PC-9 (cell line): ENCODE results near the gene BEND3. TPM values are rescaled to one million over a fixed set of nuclear protein-coding genes. Genes with fewer than 3 reads are reported as not detected.

ENCODE experiments used
- BruUV-seq: library from RNA; stranded (reverse); fragments of 400-500 nt; replicated peaks from 2 replicates; lab custom pipeline; 2021; lab: Mats Ljungman, UMichigan
- CTCF ChIA-PET: fragments of 300-600 bp; sonication (Branson Sonifier 250); formaldehyde crosslinking; loops from one replicate; lab custom pipeline; 2022; ENCODE audit warnings: antibody characterized with exemption; lab: Charles Lee
- POLR2A ChIA-PET: fragments of 300-600 bp; sonication (Branson Sonifier 250); formaldehyde crosslinking; loops from one replicate; lab custom pipeline; 2022; ENCODE audit warnings: antibody characterized with exemption; ENCODE audit not compliant: unreplicated experiment; lab: Charles Lee
- DNase-seq, 2 experiments: peaks; one replicate each; pipeline versions ENCODE4 v3.0.0 to v3.0.0-alpha.2; 2015 to 2022; ENCODE audit warnings: mixed read lengths in 1 of 2
- H2AFZ ChIP-seq: fragments of 200-600 bp; sonication (generic); 2 replicates; pipeline ENCODE4 v1.8.1; 2017; ENCODE audit warnings: antibody characterized with exemption
- H3F3A ChIP-seq: fragments of 200-600 bp; sonication (generic); 2 replicates; pipeline ENCODE4 v1.8.1; 2017; ENCODE audit warnings: antibody characterized with exemption, mild to moderate bottlenecking, low read depth; ENCODE audit not compliant: insufficient read depth
- H3K27ac ChIP-seq: fragments of 200-600 bp; sonication (generic); 2 replicates; pipeline ENCODE4 v1.6.1; 2016; ENCODE audit warnings: mixed run types
- H3K27me3 ChIP-seq: fragments of 200-600 bp; sonication (generic); 2 replicates; pipeline ENCODE4 v1.6.1; 2016; ENCODE audit warnings: low read depth, mixed run types; ENCODE audit not compliant: insufficient read depth
- H3K36me3 ChIP-seq: fragments of 200-600 bp; sonication (generic); 2 replicates; pipeline ENCODE4 v1.6.1; 2016; ENCODE audit warnings: low read depth, mixed run types
- H3K4me1 ChIP-seq: fragments of 200-600 bp; sonication (generic); replicated peaks from 2 replicates; pipeline ENCODE4 v1.6.1; 2016; ENCODE audit warnings: mixed run types; ENCODE audit not compliant: insufficient read depth
- H3K4me2 ChIP-seq: fragments of 200-600 bp; sonication (generic); 2 replicates; pipeline ENCODE4 v1.6.1; 2017; ENCODE audit warnings: mixed run types
- H3K4me3 ChIP-seq: fragments of 200-600 bp; sonication (generic); 2 replicates; pipeline ENCODE4 v1.6.1; 2016; ENCODE audit warnings: mixed run types
- H3K79me2 ChIP-seq: fragments of 200-600 bp; sonication (generic); 2 replicates; pipeline ENCODE4 v1.6.1; 2017; ENCODE audit warnings: low read depth, mixed run types
- H3K9me2 ChIP-seq: fragments of 200-600 bp; sonication (generic); 2 replicates; pipeline ENCODE4 v1.8.1; 2017; ENCODE audit warnings: mild to moderate bottlenecking; ENCODE audit not compliant: insufficient read depth
- H3K9me3 ChIP-seq: fragments of 200-600 bp; sonication (generic); 2 replicates; pipeline ENCODE4 v1.8.1; 2016; ENCODE audit warnings: low read depth; ENCODE audit not compliant: insufficient read depth
- H4K20me1 ChIP-seq: fragments of 200-600 bp; sonication (generic); 2 replicates; pipeline ENCODE4 v1.8.1; 2017; ENCODE audit not compliant: insufficient read depth
- EZH2 ChIP-seq: fragments of 200-600 bp; sonication (generic); IDR thresholded peaks from 2 replicates; pipeline ENCODE4 v1.8.0; 2017; ENCODE audit warnings: antibody characterized with exemption, low read depth
- intact Hi-C: fragments of 100-400 bp; cut with micrococcal nuclease; formaldehyde crosslinking; loops from one replicate; pipeline ENCODE4 v1.10.0; 2022; ENCODE audit not compliant: unreplicated experiment
- total RNA-seq: library from RNA; stranded (reverse); gene quantifications from 2 replicates; pipeline ENCODE4 v1.2.3, GENCODE V29; 2021
- TF ChIP-seq, protein P1 (sequence below): fragments of 200-600 bp; sonication (generic); conservative IDR thresholded peaks from 2 replicates; pipeline ENCODE4 v1.6.1; 2017; ENCODE audit warnings: mixed run types, antibody characterized with exemption, mild to moderate bottlenecking, moderate library complexity

Gene BEND3
- total RNA-seq, 1 experiment from 2014 or later, result 3.4 TPM

DNA sequence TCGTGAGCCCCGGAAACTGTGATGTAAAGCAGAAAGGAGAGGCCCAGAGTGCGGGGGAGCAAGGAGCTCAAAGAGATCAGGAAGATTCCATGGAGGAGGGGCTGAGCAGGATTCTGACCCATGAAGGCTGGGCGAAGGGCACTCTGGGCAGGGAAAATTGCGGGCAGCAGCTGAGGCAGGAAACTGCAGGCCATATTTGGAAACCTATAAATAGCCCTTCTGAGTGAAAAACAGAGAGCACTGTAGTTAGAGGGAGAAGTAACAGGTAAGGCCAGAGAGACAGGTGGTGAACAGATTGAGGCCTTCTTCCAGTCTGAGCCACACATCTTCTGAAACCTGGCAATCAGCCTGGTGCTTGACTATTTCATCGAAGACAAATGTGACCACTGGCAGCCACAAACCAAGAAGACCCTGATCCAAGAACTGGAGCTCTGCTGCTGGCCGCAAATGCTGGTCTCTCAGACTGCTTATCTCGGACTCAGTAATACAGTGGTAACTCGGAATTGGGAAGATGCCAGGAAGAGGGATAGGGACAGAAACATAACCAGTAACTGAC, 14.1 kb upstream of the BEND3 start:
- H3K4me2 ChIP-seq, result no peak overlapping the region
- H2AFZ ChIP-seq, result no peak overlapping the region
- no peaks in the 10 kb centered on the region for H4K20me1 ChIP-seq
- no peak overlapping the region for H3K4me3 ChIP-seq
- H3K9me3 ChIP-seq, result no peaks in the 10 kb centered on the region
- no peaks in the 10 kb centered on the region for H3K36me3 ChIP-seq
- ChIA-PET POLR2A (no interaction called here), CTCF (no interaction called here)
- H3F3A ChIP-seq, result 0 out of 2 replicates have a peak, but pooled peaks cover 4% of the 10 kb centered on the region
- no peaks in the 10 kb centered on the region for H3K79me2 ChIP-seq
- H3K4me1 ChIP-seq, result no peaks in the 10 kb centered on the region
- H3K27ac ChIP-seq, result no peak overlapping the region
- no peak for DNase-seq
- no peaks in the 10 kb centered on the region for H3K9me2 ChIP-seq
- no TSS peak for BruUV-seq
- intact Hi-C loops, result no loop called here
- no peaks in the 10 kb centered on the region for H3K27me3 ChIP-seq
- TF ChIP-seq, protein P1, sequence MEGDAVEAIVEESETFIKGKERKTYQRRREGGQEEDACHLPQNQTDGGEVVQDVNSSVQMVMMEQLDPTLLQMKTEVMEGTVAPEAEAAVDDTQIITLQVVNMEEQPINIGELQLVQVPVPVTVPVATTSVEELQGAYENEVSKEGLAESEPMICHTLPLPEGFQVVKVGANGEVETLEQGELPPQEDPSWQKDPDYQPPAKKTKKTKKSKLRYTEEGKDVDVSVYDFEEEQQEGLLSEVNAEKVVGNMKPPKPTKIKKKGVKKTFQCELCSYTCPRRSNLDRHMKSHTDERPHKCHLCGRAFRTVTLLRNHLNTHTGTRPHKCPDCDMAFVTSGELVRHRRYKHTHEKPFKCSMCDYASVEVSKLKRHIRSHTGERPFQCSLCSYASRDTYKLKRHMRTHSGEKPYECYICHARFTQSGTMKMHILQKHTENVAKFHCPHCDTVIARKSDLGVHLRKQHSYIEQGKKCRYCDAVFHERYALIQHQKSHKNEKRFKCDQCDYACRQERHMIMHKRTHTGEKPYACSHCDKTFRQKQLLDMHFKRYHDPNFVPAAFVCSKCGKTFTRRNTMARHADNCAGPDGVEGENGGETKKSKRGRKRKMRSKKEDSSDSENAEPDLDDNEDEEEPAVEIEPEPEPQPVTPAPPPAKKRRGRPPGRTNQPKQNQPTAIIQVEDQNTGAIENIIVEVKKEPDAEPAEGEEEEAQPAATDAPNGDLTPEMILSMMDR, result no peak
- no peak for TF ChIP-seq EZH2

DNA sequence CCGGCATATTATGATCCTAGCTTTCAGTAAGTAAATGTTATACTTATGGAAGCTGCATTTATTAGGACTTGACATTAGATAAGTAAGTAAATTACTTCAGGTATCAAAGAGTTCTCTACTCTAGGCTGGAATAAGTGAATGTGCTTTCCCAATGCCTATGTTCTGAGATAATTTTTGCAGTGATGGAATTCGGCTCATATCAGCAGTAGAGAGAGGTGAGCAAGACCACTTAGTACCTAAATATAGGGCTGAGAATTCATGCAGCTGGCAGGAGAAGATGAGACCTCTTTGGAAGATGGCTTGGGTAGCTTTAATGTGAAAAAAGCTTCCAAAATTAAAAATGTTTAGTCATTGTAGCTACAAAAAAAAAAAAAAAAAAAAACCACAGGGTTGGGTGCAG, 13.3 kb upstream of the BEND3 start:
- no TSS peak for BruUV-seq
- intact Hi-C loops, result no loop called here
- Histone ChIP-seq H3K4me3 (no peak overlapping the region), H3K9me2 (no peaks in the 10 kb centered on the region), H3K27ac (no peak overlapping the region), H2AFZ (no peak overlapping the region), H3F3A (0 out of 2 replicates have a peak, but pooled peaks cover 4% of the 10 kb centered on the region), H3K4me2 (no peak overlapping the region), H4K20me1 (no peaks in the 10 kb centered on the region), H3K27me3 (no peaks in the 10 kb centered on the region), H3K79me2 (no peaks in the 10 kb centered on the region), H3K9me3 (no peaks in the 10 kb centered on the region), H3K36me3 (no peaks in the 10 kb centered on the region), H3K4me1 (no peaks in the 10 kb centered on the region)
- TF ChIP-seq EZH2, result no peak
- TF ChIP-seq, protein P1, result no peak
- ChIA-PET CTCF (interaction anchor here (0.6 kb wide), 1 partner anchor 13 kb away, joined by 4 read pairs; no protein-coding TSS in a partner anchor), POLR2A (no interaction called here)
- no peak for DNase-seq

DNA sequence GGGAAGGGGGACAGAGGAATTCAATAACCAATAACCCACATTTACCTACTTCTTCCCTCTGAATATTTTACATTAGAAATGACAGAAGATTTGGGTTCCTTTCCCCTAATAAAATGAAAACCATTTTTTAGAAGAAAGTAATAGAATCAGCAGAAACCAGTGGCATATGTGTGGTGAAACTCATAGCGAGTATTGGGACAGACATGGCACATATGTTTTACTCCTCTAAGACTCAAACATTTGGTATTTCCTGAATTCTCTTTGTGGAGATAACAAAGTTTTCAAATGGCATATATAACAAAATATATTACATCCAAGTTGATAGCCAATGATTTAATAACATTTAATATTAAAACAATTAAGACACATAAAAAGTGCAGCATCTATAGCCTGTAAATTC, 12.9 kb upstream of the BEND3 start:
- H2AFZ ChIP-seq, result no peak overlapping the region
- intact Hi-C loops, result no loop called here
- no peaks in the 10 kb centered on the region for H4K20me1 ChIP-seq
- no peaks in the 10 kb centered on the region for H3K9me2 ChIP-seq
- no peaks in the 10 kb centered on the region for H3K9me3 ChIP-seq
- no peak overlapping the region for H3K4me3 ChIP-seq
- no peaks in the 10 kb centered on the region for H3K4me1 ChIP-seq
- no peaks in the 10 kb centered on the region for H3K79me2 ChIP-seq
- DNase-seq, result no peak
- H3K36me3 ChIP-seq, result no peaks in the 10 kb centered on the region
- 0 out of 2 replicates have a peak, but pooled peaks cover 4% of the 10 kb centered on the region for H3F3A ChIP-seq
- ChIA-PET POLR2A (no interaction called here), CTCF (interaction anchor here (0.6 kb wide), 1 partner anchor 12 kb away, joined by 4 read pairs; no protein-coding TSS in a partner anchor)
- H3K4me2 ChIP-seq, result no peak overlapping the region
- no peaks in the 10 kb centered on the region for H3K27me3 ChIP-seq
- TF ChIP-seq, protein P1, result no peak
- TF ChIP-seq EZH2, result no peak
- BruUV-seq, result no TSS peak
- no peak overlapping the region for H3K27ac ChIP-seq
